Measurements from ENCODE around the gene PHF19.

PHF19 gene

DNA sequence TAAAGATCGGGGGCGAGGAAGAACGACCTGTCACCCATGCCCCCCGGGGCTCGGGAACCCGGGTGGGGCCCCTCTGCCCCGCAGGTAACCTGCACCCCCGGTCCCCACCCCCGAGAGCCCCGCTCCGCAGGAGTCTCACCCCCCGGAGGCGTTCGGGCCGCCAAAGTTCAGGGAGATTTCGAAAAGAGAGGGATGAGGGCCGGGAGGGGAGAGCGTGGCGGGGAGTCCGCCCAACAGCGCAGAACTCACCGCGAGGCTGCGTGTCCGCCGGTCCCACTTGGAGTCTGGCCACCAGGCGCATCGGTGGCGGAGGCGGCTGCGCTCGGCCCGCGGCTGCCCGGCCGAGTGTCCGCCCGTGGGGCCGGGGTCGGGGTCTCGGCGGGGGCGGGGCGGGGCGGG is at the start of gene PHF19:
PHF19 (minus strand) TSS at position 347 of the 399 bp plus-strand sequence. CDS start 2,447 bp downstream, outside the sequence.
- no peak for DNase-seq (ENCODE audit: low read depth)

- DNase-seq (ENCODE audit: low read depth) = no peak
Observed at GRCh38 chr9:120926397-120926928, 49.5 kb upstream of the PHF19 start, which contains the start of gene TRAF1. TSS of gene TRAF1 (minus strand) at chr9:120926796. CDS start at chr9:120926075, 721 bp downstream.

- DNase-seq (ENCODE audit: low read depth) = peak; percentile 87
Observed at GRCh38 chr9:120925535-120926396, 48.8 kb upstream of the PHF19 start.

DNA sequence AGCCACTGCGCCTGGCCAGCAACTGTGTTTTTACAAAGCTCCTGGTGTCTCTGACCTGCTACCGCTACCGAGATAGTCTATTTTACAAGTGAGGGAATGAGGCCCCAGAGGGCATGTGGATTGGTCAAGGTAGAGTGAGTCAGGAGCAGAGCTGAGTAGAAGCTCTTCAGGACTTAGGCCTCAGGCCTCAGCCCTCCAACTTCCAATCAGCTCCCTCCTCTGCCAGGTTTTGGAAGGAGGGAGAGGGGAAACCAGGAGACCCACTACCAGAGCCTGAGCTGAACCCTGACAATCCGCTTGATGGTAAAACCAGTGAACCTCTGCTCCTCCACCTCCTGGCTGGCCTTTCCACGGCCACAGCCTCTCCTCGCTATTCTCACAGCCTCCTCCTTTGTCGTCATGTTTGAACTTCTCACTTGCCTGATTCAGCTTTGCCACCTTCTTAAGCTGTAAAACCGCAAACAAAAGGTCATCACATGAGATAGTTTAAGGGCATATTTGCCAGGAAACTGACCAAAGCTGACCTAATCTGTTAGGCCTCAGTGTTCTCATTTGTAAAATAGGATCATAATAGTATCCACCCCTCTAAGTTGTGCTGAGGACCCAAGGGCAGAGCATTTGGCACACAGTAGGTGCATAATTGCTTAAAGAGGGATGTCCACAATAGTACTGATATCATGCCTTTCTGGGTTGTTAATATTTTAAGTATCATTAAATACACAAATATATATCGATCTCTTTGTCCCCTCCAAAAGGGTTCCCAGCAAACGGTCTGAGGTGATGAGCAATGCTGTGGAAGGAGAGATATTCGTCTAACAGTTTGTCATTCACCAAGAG is 47.9 kb upstream of the PHF19 start:
- no peak for DNase-seq (ENCODE audit: low read depth)

DNA sequence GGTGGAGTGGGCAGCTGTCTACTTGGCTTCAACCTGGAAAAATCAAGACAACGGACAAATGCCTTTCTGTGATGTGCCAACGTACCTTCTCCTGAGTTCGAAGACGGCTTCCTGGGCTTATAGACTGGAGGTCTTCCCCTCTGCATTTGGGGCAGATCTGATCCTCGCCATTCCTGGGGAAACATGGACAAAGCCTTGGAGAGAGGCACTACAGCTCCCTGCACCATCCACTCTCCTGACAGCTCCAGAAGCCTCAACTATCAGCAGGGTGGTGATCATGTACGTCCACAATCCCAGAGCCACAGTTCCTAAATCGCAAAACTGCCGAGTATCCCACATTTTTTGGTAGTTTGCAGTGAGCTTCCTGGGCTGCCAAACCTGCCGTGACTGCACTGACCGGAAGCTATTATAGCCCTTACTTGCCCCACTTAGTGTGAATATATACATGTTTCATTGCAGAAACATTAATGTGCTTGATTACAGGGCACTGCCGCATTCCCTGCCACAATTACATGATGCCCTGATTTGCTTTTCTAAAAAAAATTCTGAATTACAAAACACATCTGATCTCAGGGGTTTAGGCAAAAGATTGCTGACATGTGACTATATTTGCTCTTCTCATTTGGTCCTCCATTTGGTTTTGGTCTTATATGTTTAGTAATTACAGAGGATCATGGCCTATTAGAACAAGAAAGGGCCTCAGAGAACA is 46.8 kb upstream of the PHF19 start:
- no peak for DNase-seq (ENCODE audit: low read depth)

DNA sequence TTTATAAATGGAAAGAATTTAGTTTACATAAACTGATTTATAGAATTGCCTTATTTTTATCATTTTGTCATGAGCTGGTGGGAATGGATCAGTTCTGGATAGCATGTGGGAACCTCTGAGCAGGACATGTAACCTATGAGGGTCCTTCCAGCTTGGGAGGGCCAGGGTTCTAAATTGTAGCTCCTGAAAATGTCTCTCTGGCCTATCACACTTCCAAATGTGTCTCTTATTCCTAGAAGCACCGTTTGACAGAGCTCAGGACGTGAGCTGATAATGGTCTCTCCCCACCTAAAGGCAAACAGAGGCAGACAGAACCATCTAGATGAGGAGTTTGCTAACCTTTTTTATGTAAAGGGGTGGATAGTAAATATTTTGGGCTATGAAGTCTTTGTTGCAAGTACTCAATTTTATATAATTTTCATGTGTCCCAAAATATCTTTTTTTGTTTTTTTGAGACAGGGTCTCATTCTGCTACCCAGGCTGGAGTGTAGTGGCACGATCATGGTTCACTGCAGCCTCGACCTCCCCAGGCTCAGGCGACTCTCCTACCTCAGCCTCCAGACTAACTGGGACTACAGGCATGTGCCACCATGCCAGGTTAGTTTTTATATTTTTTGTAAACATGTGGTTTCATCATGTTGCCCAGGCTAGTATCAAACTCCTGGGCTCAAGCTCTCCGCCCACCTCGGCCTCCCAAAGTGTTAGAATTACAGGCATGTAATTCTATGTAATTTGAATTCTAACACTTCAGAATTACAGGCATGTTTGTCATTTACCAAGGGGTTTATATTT is 45.6 kb upstream of the PHF19 start:
- no peak for DNase-seq (ENCODE audit: low read depth)

- no peak for DNase-seq (ENCODE audit: low read depth)
Observed at GRCh38 chr9:120921661-120922181, 44.7 kb upstream of the PHF19 start.

GRCh38 chr9:120920806-120921178 is 43.8 kb upstream of the PHF19 start:
- DNase-seq (ENCODE audit: low read depth) = no peak

DNA sequence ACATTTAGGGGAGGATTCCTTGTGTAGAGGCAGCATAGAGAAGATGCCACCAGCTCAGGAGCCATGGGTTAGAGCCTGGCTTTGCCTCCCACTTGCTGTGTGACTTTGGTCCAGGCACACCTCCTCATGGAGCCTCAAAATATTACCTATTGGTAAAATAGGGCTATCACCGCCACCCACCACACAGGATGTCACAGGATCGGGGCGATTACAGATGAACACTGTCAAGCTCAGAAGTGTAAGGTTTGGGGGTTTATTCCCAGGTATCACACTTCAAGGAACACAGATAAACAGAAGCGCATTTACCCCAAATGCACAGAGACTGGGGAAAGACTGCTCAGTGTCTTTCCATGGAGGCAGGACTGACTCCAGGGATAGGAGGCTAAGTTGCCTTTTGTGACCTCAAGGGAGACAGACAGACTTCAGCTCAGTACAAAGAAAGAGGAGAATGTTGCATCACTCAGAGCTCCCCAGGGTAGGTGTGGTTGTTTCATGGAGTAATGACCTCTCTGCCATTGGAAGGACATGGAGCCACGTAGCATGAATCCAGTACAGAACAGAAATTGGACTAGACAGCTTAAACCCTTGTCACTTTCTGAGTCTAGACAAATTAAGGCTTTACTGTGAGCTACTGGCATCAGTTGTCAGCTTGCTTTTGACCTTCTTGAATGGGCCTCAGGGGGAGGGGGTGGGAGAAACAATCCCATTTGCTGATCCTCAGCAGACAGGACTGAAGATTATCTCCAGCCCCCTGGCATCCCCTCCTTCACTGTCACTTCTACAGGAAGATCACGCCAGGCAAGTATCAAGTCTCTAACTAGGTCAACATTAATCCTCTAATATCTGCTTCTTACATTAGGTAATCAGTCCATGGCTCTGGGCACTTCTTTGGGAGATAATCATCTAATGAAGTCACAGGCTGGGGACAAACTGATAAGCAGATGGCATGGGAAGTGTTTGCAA is 43.1 kb upstream of the PHF19 start:
- DNase-seq (ENCODE audit: low read depth) = no peak

DNA sequence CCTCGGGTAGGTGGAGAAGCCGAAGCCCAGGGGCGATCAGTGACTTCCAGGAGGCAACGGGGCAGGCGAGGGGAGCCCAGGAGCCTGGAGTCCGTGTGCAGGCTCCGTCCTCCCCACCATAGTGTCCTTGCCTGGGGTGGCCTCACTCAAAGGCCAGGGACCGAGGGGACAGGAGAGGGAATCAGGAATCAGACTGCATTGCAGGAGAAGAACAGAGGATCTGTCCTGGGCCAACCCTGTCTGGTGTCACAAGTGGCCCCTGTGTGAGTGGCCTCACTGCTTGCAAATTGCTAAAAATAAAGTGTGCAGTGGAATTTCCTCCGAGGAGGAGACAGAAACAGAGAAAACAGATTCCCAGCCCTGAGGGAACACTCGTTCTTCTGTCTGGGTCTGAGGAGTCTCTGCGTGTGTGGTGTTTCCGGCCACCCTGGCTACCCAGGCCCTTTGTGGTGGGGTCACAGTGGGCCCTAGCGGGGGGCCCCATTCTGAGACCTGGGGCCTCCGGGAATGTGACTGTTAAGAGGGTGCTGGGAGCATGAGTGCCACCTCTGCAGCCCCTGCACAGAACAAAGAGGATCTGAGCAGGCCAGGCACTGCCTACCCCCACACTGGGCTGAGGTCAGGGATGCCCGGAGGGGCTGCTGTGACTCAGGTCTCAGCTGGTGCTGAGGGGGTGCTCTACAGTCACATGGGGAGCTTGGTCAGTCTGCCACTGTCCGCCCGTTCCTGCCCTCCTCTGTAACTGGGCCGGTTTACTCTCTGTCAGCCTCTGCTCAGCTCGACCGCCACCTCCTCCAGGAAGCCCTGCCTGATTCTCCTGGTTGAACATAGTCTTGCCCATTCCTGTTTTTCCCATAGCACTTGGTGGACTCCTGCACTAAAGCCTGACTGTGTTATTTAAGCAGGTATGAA is 42.2 kb upstream of the PHF19 start:
- no peak for DNase-seq (ENCODE audit: low read depth)

GRCh38 chr9:120917929-120918762 is 41.2 kb upstream of the PHF19 start:
- DNase-seq (ENCODE audit: low read depth) = no peak

DNA sequence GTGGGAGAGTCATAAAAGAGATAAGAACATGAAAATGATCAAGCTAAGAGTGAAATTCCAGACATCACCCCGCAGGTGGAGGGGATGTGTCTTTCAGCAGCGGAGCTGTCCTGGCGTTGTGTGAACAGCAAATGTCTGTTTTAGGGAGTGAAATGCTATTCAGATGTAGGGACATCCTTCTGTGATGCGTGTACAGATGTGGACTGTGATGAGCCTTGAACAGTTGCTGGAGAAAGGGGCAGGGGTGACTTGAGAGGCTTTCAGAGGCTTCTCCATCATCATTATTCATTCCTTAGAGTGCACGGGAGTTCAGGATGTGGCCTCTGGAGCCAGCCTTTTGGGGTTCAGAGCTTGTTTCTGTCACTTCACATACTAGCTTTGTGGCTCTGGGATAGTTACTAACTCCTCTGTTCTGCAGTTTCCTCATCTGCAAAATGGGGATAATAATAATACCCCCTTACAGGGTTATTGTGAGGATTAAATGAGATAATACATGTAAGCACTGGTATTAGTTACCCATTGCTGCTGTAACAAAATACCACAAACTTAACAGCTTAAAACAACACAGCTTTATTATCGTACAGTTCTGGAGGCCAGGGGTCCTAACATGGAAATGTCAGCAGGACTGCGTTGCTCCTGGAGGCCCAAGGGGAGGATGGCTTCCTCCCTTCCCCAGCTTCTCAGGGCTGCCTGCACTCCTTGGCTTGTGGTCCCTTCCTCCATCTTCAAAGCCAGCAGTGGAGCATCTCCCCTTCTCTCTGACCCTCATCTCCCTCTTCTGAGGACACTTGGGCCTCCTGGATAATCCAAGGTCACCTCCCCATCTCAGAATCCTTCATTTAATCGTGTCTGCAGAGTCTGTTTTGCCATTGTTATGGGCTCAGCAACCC is 40.2 kb upstream of the PHF19 start:
- DNase-seq (ENCODE audit: low read depth) = no peak

DNA sequence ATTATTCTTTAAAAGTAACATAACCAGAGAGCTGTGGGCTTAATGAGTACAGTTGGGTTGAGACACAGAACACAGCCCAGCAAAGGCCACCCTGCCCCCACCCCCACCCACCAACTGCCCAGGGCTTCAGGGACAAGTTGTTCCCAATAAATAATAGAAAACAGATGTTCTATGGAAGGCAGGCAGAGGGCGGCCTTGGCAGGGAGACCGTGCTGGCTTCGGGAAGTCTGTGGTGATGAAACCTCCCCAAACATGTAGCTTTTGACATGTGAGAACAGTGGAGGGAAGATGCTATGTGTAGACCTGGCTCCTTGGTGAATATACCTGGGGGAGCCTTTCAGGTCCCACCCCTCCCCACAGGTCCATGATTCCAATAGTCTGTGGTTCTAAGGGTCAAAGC is 39.6 kb upstream of the PHF19 start:
- no peak for DNase-seq (ENCODE audit: low read depth)

- DNase-seq (ENCODE audit: low read depth) = no peak
Observed at GRCh38 chr9:120915854-120916470, 39.0 kb upstream of the PHF19 start.

- no peak for DNase-seq (ENCODE audit: low read depth)
Observed at GRCh38 chr9:120914953-120915352, 38.0 kb upstream of the PHF19 start.

DNA sequence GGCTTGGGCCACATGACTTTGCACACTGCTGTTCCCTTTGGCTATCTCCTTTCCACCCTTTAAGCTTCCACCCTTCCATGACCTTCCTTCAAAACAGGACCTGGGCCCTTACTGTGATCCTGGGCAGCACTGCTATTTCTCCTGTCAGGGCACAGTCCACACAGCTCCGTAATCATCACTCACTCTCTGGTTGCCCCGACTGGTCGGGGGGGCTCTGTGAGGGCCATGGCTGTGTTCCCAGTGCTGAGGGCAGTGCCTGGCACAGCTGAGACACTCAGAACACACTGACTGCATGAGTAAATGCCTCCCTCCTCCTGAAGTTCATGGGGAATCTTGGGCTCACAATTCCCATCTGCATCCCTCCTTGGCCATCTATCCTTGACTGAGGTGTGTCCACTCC is 37.4 kb upstream of the PHF19 start:
- no peak for DNase-seq (ENCODE audit: low read depth)

All from stromal cell of bone marrow (primary cell).